ENCODE measurements around the gene LGALS9B.
A peak's percentile ranks its signal among the peaks of the same experiment; 100 is the strongest.
"Not testable (repeated sequence)": the region's sequence is repeated elsewhere in the genome, so short reads cannot be mapped to it uniquely, and the experiment has no call there.

LGALS9B gene

DNA sequence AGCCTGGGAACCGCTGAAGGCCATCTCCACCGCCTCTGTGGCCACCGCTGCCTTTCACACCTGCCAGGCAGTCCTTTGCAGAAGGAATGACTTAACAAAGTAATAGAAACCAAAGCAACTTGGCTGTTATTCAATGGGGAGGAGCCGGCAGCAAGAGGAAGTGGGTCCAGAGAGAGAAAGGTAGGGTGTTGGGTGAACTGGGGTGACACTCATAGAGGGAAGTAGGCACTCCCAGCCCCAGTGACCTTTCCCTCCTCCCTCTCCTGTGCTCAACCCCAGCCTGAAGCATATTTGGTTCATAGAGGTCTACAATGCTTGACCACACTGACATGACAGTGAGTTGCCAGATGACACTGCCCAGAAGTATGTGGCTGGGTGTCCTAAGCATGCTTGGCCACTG lies at the start of gene LGALS9B:
Gene LGALS9B, minus strand, starts transcription at position 93 of the 400 bp plus-strand sequence. Its CDS starts 69 bp downstream, at position 24.
- DNase-seq = not testable (repeated sequence)

DNA sequence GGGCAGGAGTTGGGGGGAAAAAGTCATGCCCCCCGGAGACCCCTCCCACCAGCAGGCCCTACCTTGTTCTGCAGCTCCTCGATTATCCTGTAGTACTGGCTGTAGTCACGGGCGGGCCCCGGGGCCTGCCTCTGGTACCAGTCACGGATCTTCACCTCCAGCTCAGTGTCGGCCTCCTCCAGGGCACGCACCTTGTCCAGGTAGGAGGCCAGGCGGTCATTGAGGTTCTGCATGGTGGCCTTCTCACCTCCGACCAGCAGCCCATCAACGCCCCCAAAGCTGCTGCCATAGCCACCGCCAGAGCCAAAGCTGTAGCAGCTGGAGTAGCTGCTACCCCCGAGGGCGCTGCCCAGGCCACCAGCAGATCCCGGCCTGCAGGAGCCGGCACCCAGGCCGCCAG lies 49.6 kb upstream of the LGALS9B start:
- DNase-seq = not testable (repeated sequence)

DNA sequence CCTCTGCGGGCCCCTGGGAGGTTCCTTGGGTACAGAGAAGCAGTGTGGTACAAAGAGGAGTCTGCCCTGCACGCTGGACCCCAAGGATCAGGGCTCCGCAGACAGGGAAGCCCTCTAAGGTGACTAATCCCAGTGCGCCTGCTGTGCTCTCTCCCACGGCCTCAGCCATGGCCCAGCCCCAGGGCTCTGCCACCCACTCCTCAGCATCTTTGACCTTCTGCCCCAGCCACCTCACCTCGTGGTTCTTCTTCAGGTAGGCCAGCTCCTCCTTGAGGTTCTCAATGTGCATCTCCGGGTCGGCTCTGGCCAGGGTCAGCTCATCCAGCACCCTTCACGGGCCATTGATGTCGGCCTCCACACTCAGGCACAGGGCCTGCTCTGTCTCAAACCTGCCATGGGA lies 47.8 kb upstream of the LGALS9B start:
- peak; percentile 52 for DNase-seq

- DNase-seq = not testable (repeated sequence)
Measured at GRCh38 chr17:20513539-20513938, 46.2 kb upstream of the LGALS9B start.

- not testable (repeated sequence) for DNase-seq
Measured at GRCh38 chr17:20512378-20512777, 45.0 kb upstream of the LGALS9B start.

DNA sequence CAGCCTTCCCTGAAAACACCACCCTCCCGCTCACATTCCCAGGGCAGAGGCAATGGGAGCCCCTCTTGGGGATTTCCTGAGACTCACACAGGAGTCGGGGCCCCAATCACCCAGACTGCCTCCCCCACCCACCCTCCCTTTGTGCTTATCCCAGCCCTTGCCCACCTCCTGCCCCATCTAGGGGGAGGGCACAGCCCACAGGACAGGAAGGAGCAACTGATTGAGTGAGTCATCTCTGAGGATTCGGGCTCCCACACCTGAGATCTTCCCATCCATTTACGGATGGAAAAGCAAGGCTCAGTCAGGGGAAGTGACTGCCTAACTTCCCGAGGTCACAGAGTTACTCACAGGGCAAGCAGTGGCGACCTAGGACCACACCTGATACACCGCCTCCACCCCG lies 44.4 kb upstream of the LGALS9B start:
- not testable (repeated sequence) for DNase-seq

- not testable (repeated sequence) for DNase-seq
Measured at GRCh38 chr17:20505333-20505732, 38.0 kb upstream of the LGALS9B start.

GRCh38 chr17:20504388-20505066 lies 37.2 kb upstream of the LGALS9B start:
- DNase-seq = peak; percentile 65

DNA sequence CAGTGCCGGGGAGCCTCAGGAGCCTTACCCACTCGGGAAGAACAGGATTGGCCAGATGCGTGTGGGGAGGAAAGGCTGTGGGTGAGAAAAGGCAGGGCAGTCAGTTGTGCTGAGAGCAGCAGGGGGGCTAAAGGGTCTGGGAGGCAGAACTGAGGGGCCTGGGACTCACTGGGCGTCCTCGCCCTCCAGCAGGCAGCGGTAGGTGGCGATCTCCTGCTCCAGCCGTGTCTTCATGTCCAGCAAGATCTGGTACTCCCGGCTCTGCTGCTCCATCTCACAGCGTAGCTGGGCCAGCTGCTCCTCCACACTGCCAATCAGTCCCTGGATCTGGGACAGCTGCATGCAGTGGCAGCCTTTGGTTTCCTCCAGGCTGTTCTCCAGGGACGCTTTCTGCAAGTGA lies 34.6 kb upstream of the LGALS9B start:
- not testable (repeated sequence) for DNase-seq

GRCh38 chr17:20500346-20500745 lies 33.0 kb upstream of the LGALS9B start:
- peak; percentile 3 for DNase-seq

DNA sequence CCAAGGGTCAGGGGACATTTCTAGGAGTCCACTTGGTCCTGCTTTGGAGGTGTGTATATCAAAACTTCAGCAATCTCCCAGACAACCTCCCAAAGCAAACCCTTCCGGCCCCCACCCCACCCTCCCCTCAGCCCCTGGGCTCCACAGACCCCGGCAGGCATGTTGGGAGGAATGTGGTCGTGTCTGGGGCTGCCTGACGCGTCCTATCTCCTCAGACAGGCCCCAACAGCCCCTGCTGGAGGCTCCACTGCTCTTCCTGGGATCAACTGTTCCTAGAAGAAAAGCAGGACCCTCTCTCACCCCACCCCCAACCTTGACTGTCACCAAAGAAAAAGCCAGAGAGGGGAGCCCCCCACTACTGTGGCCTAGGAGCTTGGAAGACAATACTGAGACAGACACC lies 28.1 kb upstream of the LGALS9B start:
- peak; percentile 22 for DNase-seq

DNA sequence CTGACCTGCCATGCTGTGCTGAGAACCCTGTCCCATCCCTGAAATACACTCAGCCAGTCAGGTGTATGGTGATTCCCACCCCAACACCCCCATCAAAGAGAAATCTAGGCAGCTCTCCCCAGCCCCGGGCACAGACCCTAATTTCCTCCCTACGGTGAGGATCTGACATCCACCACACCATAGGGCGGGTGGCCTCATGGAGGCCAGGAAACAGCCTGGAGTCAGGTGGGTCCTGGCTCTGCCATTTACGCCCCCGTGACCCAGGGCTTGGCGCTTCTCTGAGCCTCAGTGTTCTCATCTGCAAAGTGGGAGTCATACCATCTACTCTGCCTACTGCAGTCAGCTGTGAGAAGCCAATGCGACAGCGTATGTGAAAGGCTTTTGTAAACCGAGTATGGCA lies 27.4 kb upstream of the LGALS9B start:
- DNase-seq = peak; percentile 7

DNA sequence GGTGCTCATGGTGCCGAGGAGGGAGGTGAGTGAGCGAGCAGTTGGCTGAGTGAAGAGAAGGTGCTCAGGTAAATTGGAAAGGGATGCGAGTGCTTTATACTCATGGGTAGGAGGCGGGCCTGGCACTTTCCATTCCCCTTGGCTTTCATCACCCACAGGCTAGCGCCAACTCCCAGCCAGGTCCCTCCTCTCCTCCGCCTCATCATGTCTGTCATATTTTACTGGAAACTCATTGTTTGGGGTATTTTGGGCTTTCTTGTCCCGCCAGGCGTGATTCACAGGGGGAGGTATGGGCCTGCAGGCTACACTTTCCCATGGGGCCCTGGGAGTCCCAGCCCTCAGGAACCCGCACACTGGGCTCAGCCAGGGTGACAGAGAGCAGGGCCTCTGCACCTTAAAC lies 26.8 kb upstream of the LGALS9B start:
- peak; percentile 2 for DNase-seq

GRCh38 chr17:20492971-20493370 lies 25.6 kb upstream of the LGALS9B start:
- DNase-seq = peak; percentile 19

- DNase-seq = peak; percentile 12
Measured at GRCh38 chr17:20492099-20492498, 24.8 kb upstream of the LGALS9B start.

DNA sequence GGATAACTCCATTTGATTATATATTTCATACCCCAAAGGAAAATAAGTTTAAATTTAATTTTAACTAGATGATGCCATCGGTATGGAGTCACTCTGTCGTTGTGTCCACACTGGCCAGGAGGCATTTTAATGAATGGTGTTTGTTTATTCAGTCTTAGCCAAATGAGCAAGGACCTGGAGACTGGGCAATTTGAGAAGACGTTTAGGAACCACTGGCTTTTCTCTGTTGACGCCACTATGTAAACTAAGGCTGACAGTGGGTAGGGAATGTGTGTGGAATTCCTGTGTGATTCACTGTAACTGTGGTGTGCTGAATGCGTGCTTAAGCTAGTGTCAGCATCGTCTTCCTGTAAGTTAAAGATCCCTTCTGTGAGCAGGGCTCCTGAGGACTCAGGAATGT lies 17.6 kb upstream of the LGALS9B start:
- peak; percentile 83 for DNase-seq

GRCh38 chr17:20479889-20480591 lies 12.7 kb upstream of the LGALS9B start:
- DNase-seq = peak; percentile 26

- peak; percentile 2 for DNase-seq
Measured at GRCh38 chr17:20477398-20478071, 10.2 kb upstream of the LGALS9B start.

GRCh38 chr17:20475137-20475831 lies 7.9 kb upstream of the LGALS9B start:
- DNase-seq = peak; percentile 43

- not testable (repeated sequence) for DNase-seq
Measured at GRCh38 chr17:20474081-20474480, 6.7 kb upstream of the LGALS9B start.

DNA sequence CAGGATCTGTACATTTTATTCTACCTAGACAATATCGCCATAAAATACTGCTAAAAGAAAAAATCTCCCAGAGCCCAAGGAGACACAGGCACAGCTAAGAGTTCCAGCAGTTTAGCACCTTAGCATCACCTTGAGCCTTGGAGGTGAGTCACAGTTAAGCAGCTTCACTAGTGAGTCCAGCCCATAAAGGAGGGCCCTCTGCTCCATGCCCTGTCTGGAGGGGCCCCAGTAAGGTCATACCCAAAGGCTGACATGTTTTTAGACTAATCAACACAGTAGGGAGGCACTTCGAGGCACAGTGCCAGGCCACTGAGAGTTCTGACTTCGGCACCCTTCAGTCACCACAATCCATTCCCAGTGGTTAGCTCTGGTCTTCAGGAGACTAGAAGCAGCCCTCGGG lies 2.6 kb upstream of the LGALS9B start:
- not testable (repeated sequence) for DNase-seq

DNA sequence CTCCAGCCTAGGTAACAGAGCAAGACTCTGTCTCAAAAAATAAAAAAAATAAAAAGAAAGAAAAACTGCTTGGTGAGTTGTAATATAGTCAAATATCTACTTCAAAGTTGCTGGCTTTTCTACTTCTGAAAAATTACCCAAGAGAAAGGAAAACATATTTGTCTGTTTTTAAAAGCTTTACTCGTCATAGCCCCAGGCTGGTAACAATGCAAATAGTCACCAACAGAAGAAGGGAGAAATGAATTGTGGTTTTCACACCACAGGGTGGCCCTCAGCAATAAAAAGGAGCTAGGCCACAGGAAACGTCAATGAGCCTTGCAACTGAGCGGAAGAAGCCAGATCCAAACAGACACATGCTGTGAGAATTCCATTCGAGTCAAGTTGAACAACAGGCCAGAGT lies 1.8 kb upstream of the LGALS9B start:
- DNase-seq = not testable (repeated sequence)

DNA sequence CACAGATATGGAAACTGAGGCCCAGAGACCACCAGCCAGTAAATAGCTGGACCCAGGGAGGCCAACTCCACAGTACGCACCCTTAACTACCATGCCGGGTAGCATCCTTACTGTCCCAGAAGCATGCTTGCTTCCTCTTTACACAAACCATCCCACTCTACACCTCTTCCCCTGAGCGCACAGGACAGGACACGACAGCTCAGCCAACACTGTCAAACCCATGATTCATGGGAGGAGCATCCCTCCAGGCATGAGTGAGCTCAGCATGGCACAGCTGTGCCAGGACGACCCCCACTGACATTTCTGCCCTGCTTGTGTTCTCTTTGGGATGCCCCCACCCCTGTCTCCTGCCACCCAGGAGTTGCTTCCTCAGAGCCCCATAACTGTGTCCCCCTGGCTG lies 340 bp downstream of the LGALS9B start:
- DNase-seq = peak; percentile 35

All from islet precursor cell (in vitro differentiated cells).